Endothelial cell of umbilical vein (primary cell): ENCODE measurements around the gene SEMG1. TPM values are rescaled to one million over a fixed set of nuclear protein-coding genes. Genes with fewer than 3 reads are reported as not detected.

ENCODE experiments used
- BruUV-seq: library from RNA; stranded (reverse); fragments of 400-500 nt; replicated peaks from 2 replicates; lab custom pipeline; 2021; lab: Mats Ljungman, UMichigan
- CTCF ChIA-PET: fragments of 300-600, 350-600 bp; sonication (Branson Sonifier 250); formaldehyde crosslinking; loops from one replicate; lab custom pipeline; 2021; ENCODE audit warnings: antibody characterized with exemption, inconsistent platforms; lab: Charles Lee
- POLR2A ChIA-PET: fragments of 300-600, 350-600 bp; sonication (Branson Sonifier 250); formaldehyde crosslinking; loops from one replicate; lab custom pipeline; 2021; ENCODE audit warnings: antibody characterized with exemption, inconsistent platforms; lab: Charles Lee
- DNase-seq: peaks from one replicate; pipeline ENCODE4 v3.0.0-alpha.2; 2011; ENCODE audit warnings: low read depth, low spot score
- FAIRE-seq: peaks from 2 replicates; lab custom pipeline; 2011; peaks lifted over from hg19 to GRCh38; lab: Jason Lieb, UNC
- H2AFZ ChIP-seq: 2 replicates; pipeline ENCODE4 v1.6.0; 2012; ENCODE audit warnings: low read depth, low read length, control low read depth, inconsistent platforms
- H3K27ac ChIP-seq: 2 replicates; pipeline ENCODE4 v1.5.1; 2011; ENCODE audit warnings: low read depth, mild to moderate bottlenecking, control low read depth, low read length, moderate library complexity; ENCODE audit not compliant: insufficient read depth
- H3K27me3 ChIP-seq, 2 experiments: 2 replicates each; pipeline versions ENCODE4 v1.6.0 to v1.6.1; 2011; ENCODE audit warnings: low read length in 2 of 2, mixed read lengths in 1 of 2; ENCODE audit not compliant: control insufficient read depth in 2 of 2, insufficient read depth in 2 of 2
- H3K36me3 ChIP-seq, 2 experiments: 2 replicates in 1 of 2; 3 replicates in 1 of 2; pipeline ENCODE4 v1.5.1; 2011; ENCODE audit warnings: low read length in 2 of 2, mild to moderate bottlenecking in 1 of 2, moderate library complexity in 1 of 2; ENCODE audit not compliant: control insufficient read depth in 2 of 2, insufficient read depth in 2 of 2; ENCODE audit errors: extremely low read depth in 1 of 2
- H3K4me1 ChIP-seq: 3 replicates; pipeline ENCODE4 v1.5.1; 2011; ENCODE audit warnings: mild to moderate bottlenecking, low read length; ENCODE audit not compliant: control insufficient read depth, insufficient read depth; ENCODE audit errors: extremely low read depth
- H3K4me2 ChIP-seq: 2 replicates; pipeline ENCODE4 v1.6.1; 2011; ENCODE audit warnings: low read length, control low read depth, mixed read lengths; ENCODE audit not compliant: insufficient read depth
- H3K4me3 ChIP-seq, 3 experiments: fragments of 200-600 bp in 1 of 3; sonication (generic), shearing (Covaris generic) in 1 of 3; replicated peaks in 1 of 3; 2 replicates each; pipeline ENCODE4 v1.5.1; 2011 to 2016; ENCODE audit warnings: control low read depth in 3 of 3, low read length in 3 of 3, mild to moderate bottlenecking in 2 of 3, inconsistent platforms in 1 of 3, low read depth in 1 of 3, moderate library complexity in 1 of 3; ENCODE audit not compliant: insufficient read depth in 1 of 3
- H3K79me2 ChIP-seq: 2 replicates; pipeline ENCODE4 v1.6.0; 2012; ENCODE audit warnings: low read length, inconsistent platforms; ENCODE audit not compliant: control insufficient read depth, insufficient read depth
- H3K9ac ChIP-seq: replicated peaks from 2 replicates; pipeline ENCODE3; 2011; ENCODE audit warnings: low read length, control low read depth; ENCODE audit not compliant: insufficient read depth; ENCODE audit errors: extremely low read depth
- H3K9me1 ChIP-seq: replicated peaks from 3 replicates; pipeline ENCODE4 v1.6.0; 2011; ENCODE audit warnings: mild to moderate bottlenecking, low read length; ENCODE audit not compliant: control insufficient read depth, insufficient read depth; ENCODE audit errors: extremely low read depth
- H3K9me3 ChIP-seq: replicated peaks from 2 replicates; pipeline ENCODE4 v1.5.1; 2012; ENCODE audit warnings: low read length, inconsistent platforms; ENCODE audit not compliant: control insufficient read depth, insufficient read depth
- H4K20me1 ChIP-seq: replicated peaks from 2 replicates; pipeline ENCODE3; 2011; ENCODE audit warnings: mild to moderate bottlenecking, low read length; ENCODE audit not compliant: control insufficient read depth, insufficient read depth; ENCODE audit errors: extremely low read depth
- EZH2 ChIP-seq: IDR thresholded peaks from 2 replicates; pipeline ENCODE4 v1.6.1; 2012; ENCODE audit warnings: borderline replicate concordance, low read depth, mild to moderate bottlenecking, moderate library complexity, low read length, inconsistent platforms; ENCODE audit not compliant: severe bottlenecking
- FOS ChIP-seq: IDR thresholded peaks from 2 replicates; pipeline ENCODE4 v1.6.1; 2011; ENCODE audit warnings: mild to moderate bottlenecking, low read length, moderate library complexity, borderline replicate concordance; ENCODE audit not compliant: insufficient read depth
- GATA2 ChIP-seq: IDR thresholded peaks from 2 replicates; pipeline ENCODE4 v1.7.0; 2011; ENCODE audit warnings: low read depth, mild to moderate bottlenecking, moderate library complexity, mixed read lengths, low read length; ENCODE audit not compliant: insufficient read length, insufficient read depth
- JUN ChIP-seq: IDR thresholded peaks from 2 replicates; pipeline ENCODE4 v1.6.1; 2011; ENCODE audit warnings: borderline replicate concordance, low read depth; ENCODE audit not compliant: insufficient read length, insufficient read depth
- MAX ChIP-seq: IDR thresholded peaks from 2 replicates; pipeline ENCODE4 v1.6.1; 2011; ENCODE audit not compliant: insufficient read depth, insufficient read length
- MYC ChIP-seq: IDR thresholded peaks from one replicate; pipeline ENCODE4 v1.6.1; 2011; ENCODE audit warnings: mild to moderate bottlenecking, low read depth, low read length
- POLR2A ChIP-seq: IDR thresholded peaks from 2 replicates; pipeline ENCODE4 v1.6.1; 2012; ENCODE audit warnings: low read depth, mild to moderate bottlenecking, control low read depth, low read length
- POLR2AphosphoS5 ChIP-seq: IDR thresholded peaks from 2 replicates; pipeline ENCODE4 v1.6.1; 2012; ENCODE audit warnings: low read depth, mild to moderate bottlenecking, control low read depth, low read length, moderate library complexity; ENCODE audit not compliant: insufficient read depth
- dilution Hi-C: fragments of 300-500 bp; cut with MboI; formaldehyde crosslinking; loops from one replicate; pipeline ENCODE4 v1.15.0; 2019; ENCODE audit warnings: low sequenced_read_pairs; ENCODE audit not compliant: extremely low pct_ligation_motif_present
- intact Hi-C: fragments of 100-400 bp; cut with micrococcal nuclease; formaldehyde crosslinking; loops from one replicate; pipeline ENCODE4 v1.10.0; 2022
- polyA plus RNA-seq, 4 experiments: library from polyadenylated mRNA; depleted of rRNA in 3 of 4; stranded (reverse) in 3 of 4; unstranded in 1 of 4; fragments of >200 nt; gene quantifications; 2 replicates each; pipeline versions ENCODE4 v1.2.1 to v1.2.3, GENCODE V29; 2011 to 2012; ENCODE audit warnings: missing spikeins in 1 of 4
- total RNA-seq: library from RNA; stranded (reverse); gene quantifications from 2 replicates; pipeline ENCODE4 v1.2.3, GENCODE V29; 2021
- TF ChIP-seq, protein P1 (sequence below), 2 donors: IDR thresholded peaks; 1 replicate in 1 of 2; 2 replicates in 1 of 2; pipeline ENCODE4 v1.5.1; 2011; ENCODE audit warnings: low read length in 2 of 2, mild to moderate bottlenecking in 2 of 2, moderate library complexity in 2 of 2, control low read depth in 1 of 2, inconsistent platforms in 1 of 2, low read depth in 1 of 2; ENCODE audit not compliant: insufficient read depth in 1 of 2; ENCODE audit errors: extremely low read depth in 1 of 2

The SEMG1 gene
- total and polyA plus RNA-seq, 2 donors (not counting 3 experiments of a cell fraction or from before 2014, with no cell fraction given) = not detected

DNA sequence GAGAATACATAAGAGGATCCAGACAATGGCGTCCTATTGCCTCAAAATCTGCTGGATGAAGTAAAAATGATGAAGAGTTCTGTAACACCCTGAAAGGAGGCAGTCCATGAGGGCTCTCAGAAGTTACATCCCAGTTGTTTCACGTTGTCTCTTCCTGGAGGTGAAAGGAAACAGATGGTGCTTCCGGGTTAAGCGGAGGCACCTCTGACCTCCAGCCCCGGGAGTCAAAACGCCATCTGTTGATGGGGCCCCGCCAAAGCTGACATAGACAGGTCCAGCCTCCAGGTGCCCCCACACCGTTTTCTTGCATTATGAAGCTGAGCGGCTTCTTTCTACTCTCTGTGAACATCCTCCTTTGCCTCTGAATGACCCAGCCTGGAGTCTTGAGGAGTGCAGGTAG is 23.8 kb downstream of the SEMG1 start:
- no TSS peak for BruUV-seq
- H3K79me2 ChIP-seq = no peaks in the 10 kb centered on the region
- H2AFZ ChIP-seq = no peak overlapping the region
- no peaks in the 10 kb centered on the region for H3K36me3 ChIP-seq
- no peak for DNase-seq
- H3K4me1 ChIP-seq = no peaks in the 10 kb centered on the region
- H3K27ac ChIP-seq = no peak overlapping the region
- no peaks in the 10 kb centered on the region for H3K9me3 ChIP-seq
- H3K4me2 ChIP-seq = no peak overlapping the region
- intact Hi-C loops = no loop called here
- FAIRE-seq = no peak
- dilution Hi-C loops = no loop called here
- no peaks in the 10 kb centered on the region for H4K20me1 ChIP-seq
- no peak overlapping the region for H3K4me3 ChIP-seq
- peaks cover 0 to 3% of the 10 kb centered on the region in 2 experiments for H3K27me3 ChIP-seq
- H3K9ac ChIP-seq = no peak overlapping the region
- POLR2A ChIA-PET = no interaction called here
- CTCF ChIA-PET = interaction anchor here (1.8 kb wide), 1 partner anchor 187 kb away, joined by 13 read pairs; no protein-coding TSS in a partner anchor
- H3K9me1 ChIP-seq = no peaks in the 10 kb centered on the region
- no peak for TF ChIP-seq POLR2AphosphoS5
- TF ChIP-seq, protein P1, sequence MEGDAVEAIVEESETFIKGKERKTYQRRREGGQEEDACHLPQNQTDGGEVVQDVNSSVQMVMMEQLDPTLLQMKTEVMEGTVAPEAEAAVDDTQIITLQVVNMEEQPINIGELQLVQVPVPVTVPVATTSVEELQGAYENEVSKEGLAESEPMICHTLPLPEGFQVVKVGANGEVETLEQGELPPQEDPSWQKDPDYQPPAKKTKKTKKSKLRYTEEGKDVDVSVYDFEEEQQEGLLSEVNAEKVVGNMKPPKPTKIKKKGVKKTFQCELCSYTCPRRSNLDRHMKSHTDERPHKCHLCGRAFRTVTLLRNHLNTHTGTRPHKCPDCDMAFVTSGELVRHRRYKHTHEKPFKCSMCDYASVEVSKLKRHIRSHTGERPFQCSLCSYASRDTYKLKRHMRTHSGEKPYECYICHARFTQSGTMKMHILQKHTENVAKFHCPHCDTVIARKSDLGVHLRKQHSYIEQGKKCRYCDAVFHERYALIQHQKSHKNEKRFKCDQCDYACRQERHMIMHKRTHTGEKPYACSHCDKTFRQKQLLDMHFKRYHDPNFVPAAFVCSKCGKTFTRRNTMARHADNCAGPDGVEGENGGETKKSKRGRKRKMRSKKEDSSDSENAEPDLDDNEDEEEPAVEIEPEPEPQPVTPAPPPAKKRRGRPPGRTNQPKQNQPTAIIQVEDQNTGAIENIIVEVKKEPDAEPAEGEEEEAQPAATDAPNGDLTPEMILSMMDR (IDR thresholded peaks at IDR 0.05; ENCODE audit: extremely low read depth in 1 of 2, insufficient read depth in 1 of 2, low read depth in 1 of 2, low read length in 2 of 2) = no peak
- TF ChIP-seq POLR2A = no peak
- no peak for TF ChIP-seq MAX
- TF ChIP-seq MYC = no peak
- no peak for TF ChIP-seq FOS
- no peak for TF ChIP-seq JUN
- no peak for TF ChIP-seq GATA2
- TF ChIP-seq EZH2 = no peak
